Loucy (cell line): ENCODE data around the gene SCYL2.
"Not testable (repeated sequence)": the region's sequence is repeated elsewhere in the genome, so short reads cannot be mapped to it uniquely, and the experiment has no call there.

Experiments
- H2AFZ ChIP-seq: fragments of 200-600 bp; sonication (generic); 2 replicates; pipeline ENCODE4 v1.6.0; 2016; ENCODE audit warnings: antibody characterized with exemption, mild to moderate bottlenecking, low read length, moderate library complexity
- H3F3A ChIP-seq: fragments of 200-600 bp; 2 replicates; pipeline ENCODE4 v1.6.0; 2016; ENCODE audit warnings: antibody characterized with exemption, low read depth, mild to moderate bottlenecking
- H3K27me3 ChIP-seq: fragments of 200-600 bp; sonication (generic); 2 replicates; pipeline ENCODE4 v1.6.1; 2014; ENCODE audit warnings: low read length, mild to moderate bottlenecking; ENCODE audit not compliant: insufficient read depth, poor library complexity, severe bottlenecking
- H3K36me3 ChIP-seq: fragments of 200-600 bp; sonication (generic); 2 replicates; pipeline ENCODE4 v1.6.1; 2016; ENCODE audit warnings: low read length; ENCODE audit not compliant: insufficient read depth
- H3K4me1 ChIP-seq: fragments of 200-600 bp; sonication (generic); 2 replicates; pipeline ENCODE4 v1.5.1; 2014; ENCODE audit warnings: low read length, mild to moderate bottlenecking; ENCODE audit not compliant: insufficient read depth, poor library complexity, severe bottlenecking
- H3K4me2 ChIP-seq: fragments of 200-600 bp; sonication (generic); 2 replicates; pipeline ENCODE4 v1.6.0; 2014; ENCODE audit warnings: antibody characterized with exemption, low read length, low read depth, mild to moderate bottlenecking; ENCODE audit not compliant: poor library complexity, severe bottlenecking
- H3K4me3 ChIP-seq: fragments of 200-600 bp; sonication (generic); 2 replicates; pipeline ENCODE4 v1.5.1; 2014; ENCODE audit warnings: low read length, mild to moderate bottlenecking, mixed read lengths; ENCODE audit not compliant: poor library complexity, severe bottlenecking
- H3K79me2 ChIP-seq: fragments of 200-600 bp; sonication (generic); 2 replicates; pipeline ENCODE4 v1.6.1; 2014; ENCODE audit warnings: low read length; ENCODE audit not compliant: insufficient read depth
- H3K9ac ChIP-seq: fragments of 200-600 bp; sonication (generic); 2 replicates; pipeline ENCODE4 v1.6.0; 2014; ENCODE audit warnings: mild to moderate bottlenecking, low read depth, low read length, moderate library complexity; ENCODE audit not compliant: poor library complexity, severe bottlenecking
- H3K9me2 ChIP-seq: fragments of 200-600 bp; sonication (generic); replicated peaks from 2 replicates; pipeline ENCODE4 v1.6.1; 2016; ENCODE audit warnings: low read depth, low read length, mixed read lengths
- H3K9me3 ChIP-seq: fragments of 200-600 bp; sonication (generic); 2 replicates; pipeline ENCODE4 v1.6.1; 2014; ENCODE audit warnings: mild to moderate bottlenecking, antibody characterized with exemption, low read length, low read depth; ENCODE audit not compliant: insufficient read depth
- H4K20me1 ChIP-seq: fragments of 200-600 bp; sonication (generic); 2 replicates; pipeline ENCODE4 v1.6.0; 2014; ENCODE audit warnings: antibody characterized with exemption, low read length, mild to moderate bottlenecking; ENCODE audit not compliant: insufficient read depth, poor library complexity, severe bottlenecking
- CTCF ChIP-seq: fragments of 200-600 bp; sonication (generic); conservative IDR thresholded peaks from 2 replicates; pipeline ENCODE4 v1.5.1; 2014; ENCODE audit warnings: mild to moderate bottlenecking, antibody characterized with exemption, low read length
- EZH2phosphoT487 ChIP-seq: fragments of 200-600 bp; IDR thresholded peaks from 2 replicates; pipeline ENCODE4 v1.6.1; 2018; ENCODE audit warnings: antibody characterized with exemption, mild to moderate bottlenecking, moderate library complexity, borderline replicate concordance

SCYL2 gene

GRCh38 chr12:100293017-100293416 is 26.0 kb downstream of the SCYL2 start:
- no peak overlapping the region for H3K4me3 ChIP-seq
- H2AFZ ChIP-seq, result no peak overlapping the region

DNA sequence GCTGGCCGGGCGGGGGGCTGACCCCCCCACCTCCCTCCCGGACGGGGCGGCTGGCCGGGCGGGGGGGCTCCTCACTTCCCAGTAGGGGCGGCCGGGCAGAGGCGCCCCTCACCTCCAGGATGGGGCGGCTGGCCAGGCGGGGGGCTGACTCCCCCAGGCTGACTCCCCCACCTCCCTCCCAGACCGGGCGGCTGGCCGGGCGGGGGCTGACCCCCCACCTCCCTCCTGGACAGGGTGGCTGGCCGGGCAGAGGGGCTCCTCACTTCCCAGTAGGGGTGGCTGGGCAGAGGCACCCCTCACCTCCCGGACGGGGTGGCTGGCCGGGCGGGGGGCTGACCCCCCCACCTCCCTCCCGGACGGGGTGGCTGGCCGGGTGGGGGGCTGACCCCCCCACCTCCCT is 27.4 kb downstream of the SCYL2 start:
- H3K79me2 ChIP-seq, result not testable (repeated sequence)

More at GRCh38 chr12:100293017-100293416, 26.0 kb downstream of the SCYL2 start:
- H3K4me2 ChIP-seq, result no peak overlapping the region
- H3K9ac ChIP-seq, result no peak overlapping the region
- no peaks in the 10 kb centered on the region for H3K27me3 ChIP-seq
- TF ChIP-seq CTCF (no peak), EZH2phosphoT487 (no peak)
- H3K36me3 ChIP-seq, result peaks cover 21% of the 10 kb centered on the region
- no peaks in the 10 kb centered on the region for H3K4me1 ChIP-seq
- no peaks in the 10 kb centered on the region for H3K79me2 ChIP-seq
- no peaks in the 10 kb centered on the region for H3K9me2 ChIP-seq
- H3F3A ChIP-seq, result no peaks in the 10 kb centered on the region
- no peaks in the 10 kb centered on the region for H3K9me3 ChIP-seq
- H4K20me1 ChIP-seq, result no peaks in the 10 kb centered on the region

DNA sequence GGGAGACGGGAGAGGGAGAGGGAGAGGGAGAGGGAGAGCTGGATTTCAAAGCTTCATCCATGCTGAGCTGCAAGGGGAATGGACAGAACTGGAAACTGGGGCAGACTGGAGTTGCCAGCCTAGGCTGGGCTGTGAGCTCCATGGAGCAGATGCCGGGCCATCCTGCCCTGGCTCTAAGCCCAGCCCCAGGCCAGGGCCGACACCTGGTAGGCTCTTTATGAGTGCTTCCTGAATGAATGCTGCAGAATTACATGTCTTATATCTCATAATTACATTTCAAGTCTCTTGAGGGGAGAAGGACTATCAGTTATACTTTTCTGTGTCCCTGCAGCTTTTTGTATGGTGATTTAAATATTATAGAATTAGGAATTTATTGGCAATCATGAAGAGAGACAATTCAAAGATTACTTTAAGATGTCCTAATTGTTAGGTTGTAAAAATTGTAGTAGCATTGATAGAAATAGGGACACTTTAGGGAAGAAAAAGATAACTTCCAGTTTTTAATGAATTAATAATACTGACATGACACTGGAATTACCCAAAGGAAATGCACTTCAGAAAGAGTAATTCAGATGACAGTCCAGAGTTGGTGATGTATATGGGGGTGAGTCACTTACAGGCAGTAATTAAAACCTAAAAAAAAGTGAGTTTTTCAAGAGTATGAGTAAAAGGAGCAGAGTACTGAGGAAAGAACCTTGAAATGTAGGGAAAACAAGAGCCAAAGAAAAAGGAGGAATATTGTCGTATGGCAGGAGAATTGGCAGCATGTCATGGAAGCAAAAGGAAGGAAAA is 29.0 kb downstream of the SCYL2 start:
- Histone ChIP-seq H3K27me3 (no peaks in the 10 kb centered on the region), H3K9me2 (no peaks in the 10 kb centered on the region), H3F3A (no peaks in the 10 kb centered on the region), H2AFZ (no peak overlapping the region), H3K9ac (no peak overlapping the region), H3K9me3 (no peaks in the 10 kb centered on the region), H3K79me2 (no peaks in the 10 kb centered on the region), H3K4me2 (no peak overlapping the region), H3K36me3 (peaks cover 42% of the 10 kb centered on the region), H3K4me3 (no peak overlapping the region), H4K20me1 (no peaks in the 10 kb centered on the region), H3K4me1 (no peaks in the 10 kb centered on the region)
- TF ChIP-seq EZH2phosphoT487 (no peak), CTCF (no peak)

More for the DNA sequence above, 27.4 kb downstream of the SCYL2 start:
- not testable (repeated sequence) for H3K9me3 ChIP-seq, H4K20me1 ChIP-seq, H3K9me2 ChIP-seq, H3K27me3 ChIP-seq, H3K4me1 ChIP-seq, H3K9ac ChIP-seq, H3K4me3 ChIP-seq, H3F3A ChIP-seq, H2AFZ ChIP-seq, H3K4me2 ChIP-seq
- peaks cover 29% of the 10 kb centered on the region for H3K36me3 ChIP-seq

DNA sequence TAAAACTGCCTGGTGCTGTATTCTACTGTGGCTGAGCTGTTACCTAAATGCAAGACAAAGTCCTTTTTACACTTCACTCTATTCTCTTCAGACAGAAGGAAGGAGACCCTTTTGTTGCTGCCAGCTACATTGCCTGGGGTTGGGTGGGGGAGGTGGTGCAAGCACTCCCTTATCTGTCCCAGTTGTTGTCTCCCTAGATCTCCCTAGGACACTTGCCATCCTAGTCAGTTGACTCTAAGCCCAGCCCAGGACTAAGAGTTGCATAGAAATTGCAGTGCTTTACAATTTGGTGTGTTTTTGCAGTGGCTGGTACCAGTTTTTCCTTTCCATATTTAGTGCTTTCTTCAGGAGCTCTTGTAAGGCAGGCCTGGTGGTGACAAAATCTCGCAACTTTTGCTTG is 35.1 kb downstream of the SCYL2 start:
- H3K9ac ChIP-seq, result no peak overlapping the region
- H4K20me1 ChIP-seq, result no peaks in the 10 kb centered on the region
- no peak overlapping the region for H3K4me2 ChIP-seq
- H3K27me3 ChIP-seq, result no peaks in the 10 kb centered on the region
- no peaks in the 10 kb centered on the region for H3K9me3 ChIP-seq
- no peak overlapping the region for H3K4me3 ChIP-seq
- TF ChIP-seq EZH2phosphoT487, result no peak
- TF ChIP-seq CTCF, result no peak
- H2AFZ ChIP-seq, result no peak overlapping the region
- H3K36me3 ChIP-seq, result peaks cover 49% of the 10 kb centered on the region; the same call in 1 of the 2 replicates
- no peaks in the 10 kb centered on the region for H3K9me2 ChIP-seq
- H3F3A ChIP-seq, result no peaks in the 10 kb centered on the region
- no peaks in the 10 kb centered on the region for H3K4me1 ChIP-seq
- H3K79me2 ChIP-seq, result peaks cover 3% of the 10 kb centered on the region; the same call in 1 of the 2 replicates
